GM12873 (cell line): ENCODE results near the gene SH3TC2.

Experiments used
- CTCF ChIP-seq: IDR thresholded peaks from 2 replicates; pipeline ENCODE4 v1.5.1; 2012; ENCODE audit warnings: low read depth, mild to moderate bottlenecking, moderate library complexity, low read length, control low read depth; ENCODE audit not compliant: insufficient read depth; ENCODE audit errors: missing control alignments

The SH3TC2 gene

GRCh38 chr5:148961261-148962199 is 101.3 kb downstream of the SH3TC2 start:
- TF ChIP-seq CTCF: no peak

DNA sequence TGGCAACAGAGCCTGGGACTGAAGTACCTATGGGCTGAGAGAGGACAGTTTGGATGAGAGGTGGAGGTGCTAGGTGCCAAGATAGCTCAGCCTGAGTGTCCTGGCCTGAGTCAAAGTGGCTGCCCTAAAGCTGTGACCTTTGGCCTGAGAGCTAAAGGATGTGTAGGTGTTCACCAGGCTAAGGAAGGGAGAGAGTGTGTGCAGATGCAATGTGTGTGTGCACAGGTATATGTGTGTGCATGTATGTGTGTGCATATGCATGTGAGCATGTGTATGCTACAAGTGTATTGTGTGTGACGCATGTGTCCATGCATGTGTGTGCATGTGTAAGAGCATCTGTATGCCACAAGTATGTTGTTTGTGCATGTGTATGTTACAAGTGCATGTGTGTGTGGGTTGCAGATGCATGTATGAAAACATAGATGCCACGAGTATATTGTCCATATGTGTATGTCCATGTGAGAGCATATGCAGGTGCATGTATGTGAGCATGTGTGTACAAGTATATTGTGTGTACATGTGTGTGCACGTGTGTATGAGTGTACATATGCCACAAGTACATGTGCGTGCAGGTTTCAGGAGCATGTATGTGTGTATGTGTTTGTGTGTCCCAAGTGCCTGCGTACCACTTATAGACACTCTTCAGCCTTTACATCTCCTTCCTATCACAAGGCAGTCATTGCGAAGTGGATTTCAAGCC is 102.6 kb downstream of the SH3TC2 start:
- TF ChIP-seq CTCF: no peak

GRCh38 chr5:148957591-148958202 is 105.2 kb downstream of the SH3TC2 start:
- peak; percentile 79 for TF ChIP-seq CTCF

- no peak for TF ChIP-seq CTCF
These were observed 106.1 kb downstream of the SH3TC2 start for GRCh38 chr5:148956477-148957385.
